Measurements from ENCODE around the gene APOLD1.
"Not testable (repeated sequence)": the region's sequence is repeated elsewhere in the genome, so short reads cannot be mapped to it uniquely, and the experiment has no call there.

The APOLD1 gene

GRCh38 chr12:12786706-12787601, 1.5 kb downstream of the APOLD1 start:
- DNase-seq = peak; percentile 84

- peak; percentile 20 for DNase-seq
Observed at GRCh38 chr12:12788131-12788530, 2.7 kb downstream of the APOLD1 start.

DNA sequence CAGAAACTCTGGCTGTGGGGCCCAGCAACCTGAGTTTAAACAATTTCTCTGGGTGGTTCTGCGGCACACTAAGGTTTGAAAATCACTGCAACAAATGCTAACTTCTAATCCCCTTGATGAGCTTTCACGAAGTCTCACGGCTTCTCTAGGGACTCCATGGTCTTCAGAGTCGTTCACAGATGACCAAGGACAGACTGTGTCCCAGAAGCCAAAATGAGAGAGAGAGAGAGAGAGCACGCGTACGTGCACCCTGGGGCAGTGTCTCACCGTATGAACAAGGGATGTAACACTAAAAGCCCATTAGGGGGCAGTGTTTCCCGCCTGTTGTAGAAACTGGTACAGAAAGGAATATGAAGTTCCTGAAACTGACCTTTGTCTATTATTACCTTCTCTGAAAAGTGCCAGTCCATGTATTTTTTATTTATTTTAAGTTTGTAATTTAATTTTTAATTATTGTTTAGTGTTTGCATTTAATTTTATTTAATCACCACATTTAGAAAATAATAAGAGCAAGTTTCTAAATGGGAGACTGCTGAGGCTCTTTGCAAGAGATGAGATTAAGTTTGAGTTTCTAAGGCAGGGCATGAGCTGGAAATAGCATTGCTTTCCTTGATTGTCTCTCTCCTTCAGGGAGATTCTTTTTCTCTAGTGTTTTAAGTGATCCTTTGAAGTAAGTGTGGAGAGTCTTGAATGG, 3.4 kb downstream of the APOLD1 start:
- DNase-seq = peak; percentile 85

GRCh38 chr12:12790956-12791355, 5.5 kb downstream of the APOLD1 start:
- no peak for DNase-seq

GRCh38 chr12:12791756-12792369, 6.4 kb downstream of the APOLD1 start:
- no peak for DNase-seq

GRCh38 chr12:12792421-12792820, 7.0 kb downstream of the APOLD1 start:
- DNase-seq = no peak

DNA sequence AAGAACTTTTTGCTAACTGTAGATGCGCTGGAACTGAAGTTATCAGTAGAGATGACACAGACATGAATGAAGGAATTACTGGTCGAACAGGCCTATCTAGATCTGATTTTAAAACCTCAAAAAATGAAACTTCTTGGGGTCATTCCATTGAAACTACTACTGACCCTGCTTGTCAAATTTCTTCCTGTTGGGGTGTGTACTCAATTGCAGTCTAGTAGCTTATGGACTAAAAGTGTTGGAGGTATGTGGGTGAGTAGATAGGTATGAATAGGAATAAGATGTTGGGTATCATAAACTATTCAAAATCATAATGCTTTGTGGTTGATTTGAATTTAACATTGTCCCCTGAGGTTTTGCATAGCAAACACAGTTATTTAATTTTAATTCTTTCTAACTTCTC, 9.2 kb downstream of the APOLD1 start:
- no peak for DNase-seq

DNA sequence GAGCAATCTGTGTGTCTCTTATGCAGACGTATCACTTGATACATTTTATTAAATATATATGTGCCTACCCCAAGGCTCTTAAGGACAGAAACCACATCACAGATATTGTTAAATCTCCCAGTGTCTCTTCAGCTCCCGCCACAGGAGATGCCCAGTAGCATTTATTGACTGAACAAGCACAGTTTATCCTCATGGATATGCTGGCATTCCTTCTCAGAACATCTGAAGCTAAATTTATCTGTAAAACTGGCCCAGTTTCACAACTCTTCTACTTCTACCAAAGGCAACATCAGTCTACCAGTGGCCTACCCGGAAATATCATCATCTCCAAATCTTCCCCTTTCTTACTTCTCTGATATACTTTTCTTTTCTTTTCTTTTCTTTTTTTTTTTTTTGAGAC, 10.7 kb downstream of the APOLD1 start:
- no peak for DNase-seq

DNA sequence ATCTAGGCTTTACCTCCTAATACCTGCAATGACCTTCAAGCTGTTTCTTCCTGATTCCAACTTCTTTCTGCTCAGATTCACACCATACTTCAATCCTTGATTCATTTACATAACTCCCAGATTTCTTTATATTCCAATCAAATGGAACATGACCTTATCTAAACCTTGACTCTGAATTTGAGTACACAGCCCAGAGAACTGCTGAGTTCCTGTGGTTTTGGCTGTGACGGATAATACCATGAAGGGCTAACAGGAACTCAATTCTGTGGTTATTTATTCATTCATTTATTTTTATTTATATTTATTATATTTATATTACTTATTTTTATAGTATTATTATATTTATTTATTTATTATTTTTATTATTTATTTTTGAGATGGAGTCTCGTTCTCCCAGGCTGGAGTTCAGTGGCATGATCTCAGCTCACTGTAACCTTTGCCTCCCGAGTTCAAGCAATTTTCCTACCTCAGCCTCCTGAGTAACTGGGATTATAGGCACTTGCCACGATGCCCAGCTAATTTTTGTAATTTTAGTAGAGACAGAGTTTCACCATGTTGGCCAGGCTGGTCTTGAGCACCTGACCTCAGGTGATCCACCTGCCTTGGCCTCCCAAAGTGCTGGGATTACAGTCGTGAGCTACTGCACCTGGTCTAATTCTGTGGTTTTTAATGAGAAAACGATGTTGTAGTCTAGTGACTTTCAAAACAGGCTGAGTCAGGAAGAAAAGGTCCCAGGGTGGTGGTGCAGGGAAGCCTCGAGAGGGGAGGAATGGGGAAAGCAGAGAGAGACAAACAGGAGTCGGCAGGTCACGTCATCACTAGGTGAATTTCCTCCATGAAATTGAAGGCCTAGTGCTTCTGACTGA, 11.7 kb downstream of the APOLD1 start:
- DNase-seq = no peak

DNA sequence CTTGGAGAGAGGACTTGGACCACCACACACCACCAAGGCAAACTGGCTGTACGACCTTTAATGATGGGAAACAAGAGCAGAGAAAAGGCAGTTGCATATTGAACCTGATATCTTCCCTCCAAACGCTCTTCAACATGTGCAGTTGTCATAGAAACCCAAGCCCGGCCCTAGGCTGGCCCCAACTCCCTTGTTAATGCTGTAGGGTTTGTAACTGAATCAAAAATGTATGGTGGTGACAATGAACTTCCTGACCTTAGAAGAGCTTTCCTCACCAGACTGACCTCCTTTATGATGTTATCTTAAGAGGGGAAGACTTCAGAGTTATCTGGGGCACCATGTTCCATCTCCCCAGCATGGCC, 12.3 kb downstream of the APOLD1 start:
- no peak for DNase-seq

GRCh38 chr12:12798480-12798879, 13.0 kb downstream of the APOLD1 start:
- DNase-seq = no peak

- DNase-seq = no peak
Observed at GRCh38 chr12:12799163-12799920, 13.9 kb downstream of the APOLD1 start.

- DNase-seq = no peak
Observed at GRCh38 chr12:12800406-12801180, 15.1 kb downstream of the APOLD1 start.

- not testable (repeated sequence) for DNase-seq
Observed at GRCh38 chr12:12801656-12802055, 16.2 kb downstream of the APOLD1 start.

GRCh38 chr12:12803186-12803585, 17.7 kb downstream of the APOLD1 start:
- DNase-seq = peak; percentile 85

DNA sequence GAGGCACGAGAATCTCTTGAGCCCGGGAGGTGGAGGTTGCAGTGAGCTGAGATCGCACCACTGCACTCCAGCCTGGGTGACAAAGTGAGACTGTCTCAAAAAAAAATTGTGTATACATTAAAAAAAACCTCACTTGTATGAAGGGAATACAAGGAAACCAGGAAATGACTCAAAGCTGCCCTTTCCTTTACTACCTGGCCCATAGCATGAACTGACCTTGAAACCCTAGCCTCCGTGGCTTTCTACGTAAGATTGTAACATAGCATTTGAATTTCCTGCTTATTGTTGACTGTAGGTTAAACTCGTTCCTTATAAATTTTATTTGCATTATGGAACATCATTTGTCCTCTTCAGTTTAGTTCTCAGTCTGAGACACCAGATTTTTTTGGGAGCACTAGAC, 18.6 kb downstream of the APOLD1 start:
- peak; percentile 37 for DNase-seq

DNA sequence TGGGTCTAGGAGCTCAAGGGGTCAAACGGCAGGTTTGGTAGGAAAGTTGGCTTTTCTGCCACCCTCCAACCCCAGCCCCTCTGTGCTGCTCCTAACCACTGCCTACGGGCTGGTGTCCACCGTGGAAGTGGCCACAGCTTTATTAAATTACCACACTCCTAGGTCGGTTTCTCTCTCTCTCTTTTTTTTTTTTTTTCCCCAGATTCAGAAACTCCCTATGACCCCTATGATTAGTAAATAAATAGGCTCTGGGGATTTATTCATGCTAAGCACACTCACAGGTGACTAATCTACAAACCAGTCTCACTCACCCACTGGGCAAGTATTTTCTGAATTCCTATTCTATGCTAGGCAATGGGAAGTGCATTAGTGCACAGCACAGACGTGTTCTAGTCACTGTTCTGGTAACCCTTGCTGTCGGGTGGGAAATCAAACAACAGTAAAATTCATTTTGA, 19.0 kb downstream of the APOLD1 start:
- peak; percentile 91 for DNase-seq

- DNase-seq = no peak
Observed at GRCh38 chr12:12806784-12807516, 21.5 kb downstream of the APOLD1 start.

DNA sequence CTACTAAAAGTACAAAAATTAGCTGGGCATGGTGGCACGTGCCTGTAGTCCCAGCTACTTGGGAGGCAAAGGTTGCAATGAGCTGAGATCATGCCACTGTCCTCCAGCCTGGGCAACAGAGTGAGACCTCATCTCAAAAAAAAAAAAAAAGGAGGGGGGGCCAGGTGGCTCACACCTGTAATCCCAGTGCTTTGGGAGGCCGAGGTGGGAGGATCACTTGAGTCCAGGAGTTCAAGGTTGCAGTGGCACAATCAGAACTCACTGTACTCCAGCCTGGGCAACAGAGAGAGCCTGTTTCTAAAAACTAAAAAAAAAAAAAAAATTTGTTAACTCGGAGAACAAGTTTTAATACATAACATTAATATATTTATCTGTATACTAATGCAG, 22.1 kb downstream of the APOLD1 start:
- not testable (repeated sequence) for DNase-seq

DNA sequence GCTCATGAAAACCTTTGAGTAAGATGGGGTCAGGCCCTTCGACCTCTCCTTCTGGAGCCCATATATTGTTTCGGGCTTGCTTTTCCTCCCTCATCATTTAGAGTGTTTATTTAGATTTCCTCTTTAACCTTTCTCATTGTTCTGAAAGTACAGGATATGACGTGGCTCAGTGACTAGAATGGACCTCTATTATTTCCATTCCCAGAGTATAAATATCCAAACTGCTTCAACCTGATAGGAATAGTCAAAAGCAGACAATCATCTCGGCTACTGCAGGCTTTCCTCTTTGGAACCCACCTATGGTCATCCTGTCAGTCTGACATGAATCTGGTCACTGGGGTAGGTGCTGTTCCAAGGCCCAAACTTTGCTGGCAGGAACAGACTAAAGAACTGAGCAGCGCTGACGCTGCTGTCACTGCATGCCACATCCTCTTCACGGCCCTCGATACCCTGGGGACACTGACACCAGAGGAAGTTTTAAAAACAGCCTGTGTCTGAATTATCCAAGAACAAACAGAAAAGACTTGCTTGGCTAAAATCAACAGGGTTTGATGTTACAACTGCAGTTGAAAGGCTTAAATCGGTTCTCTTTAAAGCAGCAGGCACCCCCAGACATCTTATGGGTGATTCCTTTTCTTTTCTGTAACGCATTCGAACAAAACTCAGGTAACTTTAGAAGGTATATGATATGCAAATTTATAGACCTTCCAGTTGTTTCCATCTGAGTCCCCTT, 22.7 kb downstream of the APOLD1 start:
- DNase-seq = peak; percentile 50
